ENCODE results near the gene RHOBTB3. TPM values are rescaled to one million over a fixed set of nuclear protein-coding genes. Genes with fewer than 3 reads are reported as not detected.

RHOBTB3 gene
- total and polyA plus RNA-seq, 10 of the 15 experiments (the other 5 are each of a cell fraction or from before 2014, with no cell fraction given) = 3.6 to 42.8 (median 8.4) TPM

DNA sequence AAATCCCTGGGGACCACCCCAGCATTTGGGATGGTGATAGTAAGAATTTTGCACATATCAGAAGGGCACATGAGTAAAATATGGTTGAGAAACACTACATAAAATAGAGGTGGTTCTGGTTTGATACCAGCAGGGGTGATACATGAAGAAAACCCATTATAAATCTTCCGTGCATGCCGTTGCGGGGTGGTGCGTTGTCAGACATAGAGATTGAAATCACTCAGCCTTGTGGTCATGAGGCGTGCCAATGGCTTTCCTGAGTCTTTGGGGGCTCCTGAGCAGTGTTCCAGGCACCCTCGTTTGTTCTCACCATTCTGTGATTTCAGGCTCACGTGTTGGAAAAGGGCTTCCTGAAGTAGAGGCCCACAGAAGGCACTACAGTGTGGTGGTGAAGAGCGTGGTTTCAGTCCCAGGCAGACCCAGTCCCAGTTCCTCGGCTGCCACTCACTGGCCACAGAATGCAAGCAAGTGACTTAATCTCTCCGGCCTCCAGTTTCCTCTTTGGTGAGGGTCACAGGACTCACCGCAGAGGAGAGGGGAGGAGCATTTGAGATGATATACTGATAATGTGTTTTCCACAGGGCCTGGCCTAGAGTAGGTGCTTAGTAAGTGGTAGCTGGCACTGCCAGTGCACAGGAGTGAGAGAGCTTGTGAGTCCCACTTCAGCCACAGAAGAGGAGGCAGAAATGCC lies 111.9 kb downstream of the RHOBTB3 start (continued):
- TF ChIP-seq, protein P1, sequence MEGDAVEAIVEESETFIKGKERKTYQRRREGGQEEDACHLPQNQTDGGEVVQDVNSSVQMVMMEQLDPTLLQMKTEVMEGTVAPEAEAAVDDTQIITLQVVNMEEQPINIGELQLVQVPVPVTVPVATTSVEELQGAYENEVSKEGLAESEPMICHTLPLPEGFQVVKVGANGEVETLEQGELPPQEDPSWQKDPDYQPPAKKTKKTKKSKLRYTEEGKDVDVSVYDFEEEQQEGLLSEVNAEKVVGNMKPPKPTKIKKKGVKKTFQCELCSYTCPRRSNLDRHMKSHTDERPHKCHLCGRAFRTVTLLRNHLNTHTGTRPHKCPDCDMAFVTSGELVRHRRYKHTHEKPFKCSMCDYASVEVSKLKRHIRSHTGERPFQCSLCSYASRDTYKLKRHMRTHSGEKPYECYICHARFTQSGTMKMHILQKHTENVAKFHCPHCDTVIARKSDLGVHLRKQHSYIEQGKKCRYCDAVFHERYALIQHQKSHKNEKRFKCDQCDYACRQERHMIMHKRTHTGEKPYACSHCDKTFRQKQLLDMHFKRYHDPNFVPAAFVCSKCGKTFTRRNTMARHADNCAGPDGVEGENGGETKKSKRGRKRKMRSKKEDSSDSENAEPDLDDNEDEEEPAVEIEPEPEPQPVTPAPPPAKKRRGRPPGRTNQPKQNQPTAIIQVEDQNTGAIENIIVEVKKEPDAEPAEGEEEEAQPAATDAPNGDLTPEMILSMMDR (IDR thresholded peaks at IDR 0.05 in 2 of 3, conservative IDR thresholded peaks at IDR 0.05 in 1 of 3; ENCODE audit: control insufficient read depth in 2 of 3, extremely low read depth in 1 of 3, insufficient read depth in 1 of 3, low read depth in 3 of 3, low read length in 3 of 3) = peak; percentile 49 to 96 (median 65); a peak in 4 of 6 replicates
- TF ChIP-seq ATF7 (IDR thresholded peaks at IDR 0.05; ENCODE audit: low read depth) (peak; percentile 59; the same call in 1 of the 2 replicates), SPI1 (IDR thresholded peaks at IDR 0.05; ENCODE audit: borderline replicate concordance, insufficient read depth, low read depth, low read length) (peak; percentile 66; the same call in 1 of the 2 replicates), SMAD1 (IDR thresholded peaks at IDR 0.05; ENCODE audit: low read depth, partially characterized antibody) (no peak), SRF (IDR thresholded peaks at IDR 0.05; ENCODE audit: low read depth in 2 of 2, low read length in 2 of 2) (no peak), BHLHE40 (IDR thresholded peaks at IDR 0.05; ENCODE audit: borderline replicate concordance in 1 of 2, low read depth in 2 of 2, low read length in 1 of 2) (peak; percentile 87 to 91), NR2F1 (conservative IDR thresholded peaks at IDR 0.05) (no peak), RAD21 (IDR thresholded peaks at IDR 0.05; ENCODE audit: insufficient read depth, low read depth, low read length) (peak; percentile 85), YY1 (IDR thresholded peaks at IDR 0.05; ENCODE audit: low read depth, low read length) (0 out of 2 replicates have a peak, but pooled peaks have one; percentile 57), CBX5 (IDR thresholded peaks at IDR 0.05; ENCODE audit: low read depth) (0 out of 2 replicates have a peak, but pooled peaks have one; percentile 46), NFIC (IDR thresholded peaks at IDR 0.05; ENCODE audit: low read depth, low read length) (peak; percentile 48; the same call in 1 of the 2 replicates), JUNB (IDR thresholded peaks at IDR 0.05) (peak; percentile 48; the same call in 1 of the 2 replicates), MXI1 (IDR thresholded peaks at IDR 0.05; ENCODE audit: low read depth, low read length) (0 out of 2 replicates have a peak, but pooled peaks have one; percentile 24), MEF2B (IDR thresholded peaks at IDR 0.05; ENCODE audit: partially characterized antibody, poor library complexity, severe bottlenecking) (peak; percentile 61), EED (IDR thresholded peaks at IDR 0.05; ENCODE audit: low read depth) (peak; percentile 84), IRF4 (IDR thresholded peaks at IDR 0.05; ENCODE audit: low read depth, low read length) (peak; percentile 77), PAX5 (IDR thresholded peaks at IDR 0.05; ENCODE audit: borderline replicate concordance, low read depth, low read length) (peak; percentile 35; the same call in 1 of the 2 replicates), RUNX3 (IDR thresholded peaks at IDR 0.05; ENCODE audit: low read length) (peak; percentile 91), SMC3 (IDR thresholded peaks at IDR 0.05; ENCODE audit: borderline replicate concordance, low read length) (peak; percentile 89), RFX5 (IDR thresholded peaks at IDR 0.05; ENCODE audit: low read depth, low read length) (no peak), IKZF2 (IDR thresholded peaks at IDR 0.05) (peak; percentile 69 to 78; a peak in 3 of 4 replicates)
- TF ChIP-seq, protein P2, sequence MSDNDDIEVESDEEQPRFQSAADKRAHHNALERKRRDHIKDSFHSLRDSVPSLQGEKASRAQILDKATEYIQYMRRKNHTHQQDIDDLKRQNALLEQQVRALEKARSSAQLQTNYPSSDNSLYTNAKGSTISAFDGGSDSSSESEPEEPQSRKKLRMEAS (IDR thresholded peaks at IDR 0.05; ENCODE audit: low read depth, low read length) = peak; percentile 38; the same call in 1 of the 2 replicates
- TF ChIP-seq, protein P3, sequence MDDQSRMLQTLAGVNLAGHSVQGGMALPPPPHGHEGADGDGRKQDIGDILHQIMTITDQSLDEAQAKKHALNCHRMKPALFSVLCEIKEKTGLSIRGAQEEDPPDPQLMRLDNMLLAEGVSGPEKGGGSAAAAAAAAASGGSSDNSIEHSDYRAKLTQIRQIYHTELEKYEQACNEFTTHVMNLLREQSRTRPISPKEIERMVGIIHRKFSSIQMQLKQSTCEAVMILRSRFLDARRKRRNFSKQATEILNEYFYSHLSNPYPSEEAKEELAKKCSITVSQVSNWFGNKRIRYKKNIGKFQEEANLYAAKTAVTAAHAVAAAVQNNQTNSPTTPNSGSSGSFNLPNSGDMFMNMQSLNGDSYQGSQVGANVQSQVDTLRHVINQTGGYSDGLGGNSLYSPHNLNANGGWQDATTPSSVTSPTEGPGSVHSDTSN (IDR thresholded peaks at IDR 0.05; ENCODE audit: insufficient replicate concordance, low read depth, low read length) = peak; percentile 62
- TF ChIP-seq, protein P4, sequence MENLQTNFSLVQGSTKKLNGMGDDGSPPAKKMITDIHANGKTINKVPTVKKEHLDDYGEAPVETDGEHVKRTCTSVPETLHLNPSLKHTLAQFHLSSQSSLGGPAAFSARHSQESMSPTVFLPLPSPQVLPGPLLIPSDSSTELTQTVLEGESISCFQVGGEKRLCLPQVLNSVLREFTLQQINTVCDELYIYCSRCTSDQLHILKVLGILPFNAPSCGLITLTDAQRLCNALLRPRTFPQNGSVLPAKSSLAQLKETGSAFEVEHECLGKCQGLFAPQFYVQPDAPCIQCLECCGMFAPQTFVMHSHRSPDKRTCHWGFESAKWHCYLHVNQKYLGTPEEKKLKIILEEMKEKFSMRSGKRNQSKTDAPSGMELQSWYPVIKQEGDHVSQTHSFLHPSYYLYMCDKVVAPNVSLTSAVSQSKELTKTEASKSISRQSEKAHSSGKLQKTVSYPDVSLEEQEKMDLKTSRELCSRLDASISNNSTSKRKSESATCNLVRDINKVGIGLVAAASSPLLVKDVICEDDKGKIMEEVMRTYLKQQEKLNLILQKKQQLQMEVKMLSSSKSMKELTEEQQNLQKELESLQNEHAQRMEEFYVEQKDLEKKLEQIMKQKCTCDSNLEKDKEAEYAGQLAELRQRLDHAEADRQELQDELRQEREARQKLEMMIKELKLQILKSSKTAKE (IDR thresholded peaks at IDR 0.05; ENCODE audit: low read depth, poor library complexity, severe bottlenecking) = no peak
